Non-pigmented ciliary epithelial cell (primary cell): ENCODE data around the gene BRINP3.

Experiments
- DNase-seq: peaks from one replicate; pipeline ENCODE4 v3.0.0-alpha.2; 2010; ENCODE audit warnings: low read depth

Gene BRINP3

DNA sequence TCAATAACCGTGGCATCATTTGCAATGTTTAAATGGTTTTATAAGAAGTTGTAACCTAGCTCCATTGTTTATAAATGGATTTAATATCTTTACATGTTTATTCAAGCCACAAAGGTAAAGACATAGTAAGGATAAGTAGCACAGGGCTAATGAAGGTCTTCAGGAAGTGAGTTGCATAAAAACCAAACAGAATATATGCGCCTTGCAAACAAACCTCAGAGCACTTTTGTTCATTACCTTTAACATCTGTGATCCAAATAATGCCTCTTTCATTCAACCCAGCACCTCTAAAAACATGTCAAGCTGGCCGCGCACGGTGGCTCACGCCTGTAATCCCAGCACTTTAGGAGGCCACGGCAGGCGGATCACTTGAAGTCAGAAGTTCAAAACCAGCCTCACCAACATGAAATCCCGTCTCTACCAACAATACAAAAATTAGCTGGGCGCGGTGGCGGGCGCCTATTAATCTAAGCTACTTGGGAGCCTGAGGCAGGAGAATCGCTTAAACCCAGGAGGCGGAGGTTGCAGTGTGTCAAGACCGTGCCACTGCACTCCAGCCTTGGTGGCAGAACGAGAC is 25.3 kb downstream of the BRINP3 start:
- DNase-seq = no peak

DNA sequence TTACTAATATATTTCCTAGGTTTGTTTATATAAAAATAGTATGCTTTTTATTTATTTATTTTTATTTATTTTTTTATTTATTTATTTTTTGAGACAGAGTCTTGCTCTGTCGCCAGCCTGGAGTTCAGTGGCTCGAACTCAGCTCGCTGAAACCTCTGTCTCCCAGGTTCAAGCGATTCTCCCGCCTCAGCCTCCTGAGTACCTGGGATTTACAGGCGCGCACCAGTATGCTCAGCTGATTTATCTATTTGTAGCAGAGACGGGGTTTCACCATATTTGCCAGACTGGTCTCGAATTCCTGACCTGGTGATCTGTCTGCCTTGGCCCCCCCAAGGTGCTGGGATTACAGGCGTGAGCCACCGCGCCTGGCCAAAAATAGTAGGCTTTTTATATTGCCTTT is 33.2 kb downstream of the BRINP3 start:
- DNase-seq = no peak

DNA sequence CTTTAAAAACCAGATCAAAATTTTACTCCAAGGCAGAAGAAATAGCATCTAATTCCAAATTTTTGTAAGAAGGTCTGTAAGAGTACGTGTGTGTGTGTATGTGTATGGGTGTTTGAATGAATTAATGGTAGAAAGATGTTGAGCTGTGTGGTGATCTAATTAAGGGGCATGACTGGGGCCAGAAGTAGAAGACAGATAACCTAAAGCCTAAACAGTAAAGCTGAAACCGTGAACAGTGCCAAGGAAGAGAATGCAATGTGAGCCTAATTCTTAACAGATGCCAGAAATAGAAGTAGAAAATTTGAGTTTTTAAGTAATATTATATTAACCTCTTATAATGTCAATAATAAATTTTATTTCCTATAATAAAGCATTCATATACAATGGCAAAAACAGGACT is 38.2 kb downstream of the BRINP3 start:
- DNase-seq = no peak

DNA sequence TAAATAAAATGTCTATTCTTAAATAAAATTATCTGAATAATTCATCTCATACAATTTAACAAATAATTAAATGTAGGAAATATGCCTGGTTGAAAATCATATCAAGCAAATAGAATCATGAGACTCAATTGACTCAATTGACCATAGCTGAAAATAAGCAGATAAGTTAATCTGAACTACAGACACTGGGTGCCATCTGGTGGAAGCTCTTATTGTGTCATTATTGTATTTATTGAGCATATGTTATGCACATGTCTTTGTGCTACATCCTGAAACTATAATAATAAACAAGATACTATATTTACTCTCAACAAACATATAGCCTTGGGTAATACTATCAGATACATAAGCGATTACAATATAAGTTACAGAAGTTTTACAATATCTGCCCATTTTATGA is 41.0 kb downstream of the BRINP3 start:
- DNase-seq = no peak

DNA sequence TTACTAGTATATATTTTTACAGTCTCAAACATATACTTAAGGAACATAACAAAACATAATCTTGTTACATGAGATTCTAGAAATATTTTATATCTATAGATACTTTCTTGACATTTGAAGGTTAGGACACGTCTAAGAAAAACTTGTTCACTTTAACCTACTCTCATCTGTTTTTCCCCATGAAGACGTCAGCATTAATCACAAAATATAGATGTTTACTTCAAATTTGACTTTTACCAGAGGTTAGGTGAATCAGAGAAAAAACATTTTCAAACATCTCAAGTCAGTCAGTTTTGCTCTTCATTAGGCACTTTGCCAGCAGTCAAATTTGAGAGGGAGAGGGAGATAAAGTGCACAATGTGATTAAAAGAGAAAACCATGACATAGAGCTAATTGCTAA is 47.7 kb downstream of the BRINP3 start:
- DNase-seq = no peak

DNA sequence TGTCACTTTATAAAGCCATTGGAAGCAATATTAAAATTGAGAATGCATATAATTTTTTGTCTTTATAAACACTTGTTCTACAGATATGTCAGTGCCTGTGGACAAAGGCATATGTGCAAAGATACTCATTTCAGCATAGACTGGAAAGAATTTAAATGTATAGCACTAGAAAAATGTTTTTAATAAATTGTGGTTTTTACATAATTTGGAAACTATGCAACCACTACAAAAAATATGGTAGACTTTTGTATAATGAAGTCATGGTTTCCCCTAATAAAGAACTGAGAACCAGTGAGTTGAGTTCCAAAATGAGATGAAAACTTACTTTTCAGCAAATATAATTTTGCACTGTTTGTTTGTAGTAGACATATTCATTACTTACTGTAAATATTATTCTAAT is 48.5 kb downstream of the BRINP3 start:
- DNase-seq = no peak

DNA sequence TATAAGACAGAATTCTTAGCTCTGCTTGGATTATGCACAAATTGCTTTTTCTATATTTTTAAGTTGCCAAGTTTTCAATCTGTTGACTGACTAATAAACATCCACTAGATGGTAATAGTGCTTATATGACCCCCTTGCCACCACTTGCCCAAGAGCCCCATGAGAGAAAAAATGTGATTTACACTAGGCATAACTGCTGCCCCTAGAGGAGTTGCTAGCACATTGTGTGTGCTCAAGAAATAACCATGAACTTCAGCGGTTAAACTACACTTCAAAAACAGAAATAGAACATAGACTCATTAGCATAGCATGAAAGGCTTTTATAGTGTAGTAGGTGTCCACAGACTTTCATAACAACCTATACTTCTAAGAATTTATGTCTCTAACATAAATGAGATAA is 61.4 kb downstream of the BRINP3 start:
- DNase-seq = no peak

DNA sequence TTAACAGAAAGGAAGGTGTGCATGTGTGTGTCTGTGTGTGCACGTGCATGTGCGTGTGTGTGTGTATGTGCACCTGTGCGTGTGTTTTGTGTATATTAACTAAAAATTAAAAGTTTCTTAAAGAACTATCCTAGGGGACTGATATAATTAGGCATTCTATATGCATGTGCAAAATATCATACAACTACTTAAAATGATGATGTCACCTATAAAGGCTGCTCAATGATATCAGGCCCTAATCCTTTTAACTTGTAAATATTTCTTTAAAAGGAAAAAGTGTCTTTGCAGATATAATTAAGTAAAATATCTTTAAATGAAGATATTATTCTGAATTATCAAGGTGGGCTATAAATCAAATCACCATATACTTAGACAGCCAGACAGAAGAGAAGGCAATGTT is 64.5 kb downstream of the BRINP3 start:
- DNase-seq = no peak

DNA sequence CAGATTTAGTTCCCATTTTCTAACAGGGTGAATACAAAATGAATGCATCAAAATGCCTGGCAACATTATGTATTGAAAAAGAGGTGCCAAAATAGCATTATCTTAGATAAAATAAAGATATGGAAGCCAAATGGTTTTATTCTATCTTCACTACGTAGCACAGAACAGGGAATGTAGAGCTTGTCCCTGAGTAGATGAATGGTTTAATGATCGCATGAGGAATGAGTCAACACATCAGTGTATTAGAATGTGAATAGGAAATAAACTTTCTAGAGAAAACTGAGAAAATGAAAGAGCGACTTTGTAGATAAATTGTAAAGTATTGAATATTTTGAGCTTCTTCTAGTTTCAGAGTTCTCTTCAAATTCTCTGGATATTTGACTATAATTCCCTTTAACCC is 74.3 kb downstream of the BRINP3 start:
- no peak for DNase-seq

DNA sequence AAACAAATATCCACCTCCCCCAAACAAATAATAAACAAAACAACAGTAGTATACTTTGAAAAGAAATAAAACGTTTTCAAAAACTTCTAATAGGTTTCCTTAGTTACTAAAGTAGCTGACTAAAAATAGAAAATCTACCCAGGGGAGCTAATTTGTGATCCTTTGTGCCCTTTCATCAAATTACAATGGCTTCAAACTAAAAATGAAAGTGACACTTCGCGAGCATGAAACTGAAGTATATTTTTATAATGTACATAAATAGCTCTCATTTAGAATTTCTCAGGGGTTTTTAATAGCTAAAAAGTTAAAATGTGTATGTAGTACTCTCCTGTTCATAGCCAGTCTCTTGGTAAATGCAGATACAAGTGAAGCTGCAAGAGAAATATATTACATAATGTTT is 78.4 kb downstream of the BRINP3 start:
- DNase-seq = no peak

DNA sequence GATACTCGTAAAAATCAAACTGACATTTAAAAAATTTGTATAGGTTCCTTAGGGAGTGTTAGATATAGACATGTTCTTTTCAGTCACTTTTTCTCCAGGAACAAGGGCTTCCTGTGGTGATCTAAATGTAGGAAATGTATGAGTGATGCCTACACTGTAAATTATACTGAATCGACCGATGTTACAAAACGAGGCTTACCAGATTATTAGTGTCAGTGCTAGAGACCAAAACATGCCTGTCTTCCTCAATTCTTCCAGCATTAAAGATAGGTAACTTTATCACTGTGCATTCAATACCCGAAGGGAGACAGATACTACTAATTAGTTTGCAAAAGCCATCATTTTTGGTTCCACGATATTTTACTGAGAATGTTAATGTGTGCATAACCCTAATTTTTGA is 86.1 kb downstream of the BRINP3 start:
- DNase-seq = no peak

DNA sequence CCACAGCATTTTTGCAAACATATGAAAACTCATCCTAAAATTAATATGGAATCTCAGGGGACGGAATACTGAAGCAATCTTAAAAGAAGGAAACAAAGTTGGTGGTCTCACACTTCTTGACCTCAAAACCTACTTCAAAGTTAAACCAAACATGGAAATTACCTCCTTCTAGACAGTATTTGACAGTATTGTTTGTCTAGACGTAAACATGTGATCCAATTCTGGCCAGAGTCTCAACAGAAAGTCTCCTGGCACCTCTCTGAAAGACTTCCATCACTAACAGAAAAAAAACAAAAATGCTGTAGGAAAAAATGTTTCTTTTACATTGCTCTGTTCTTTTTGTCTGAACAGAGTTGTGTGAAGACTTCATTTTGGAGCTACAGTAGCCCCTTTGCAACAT is 99.7 kb downstream of the BRINP3 start:
- DNase-seq = no peak

DNA sequence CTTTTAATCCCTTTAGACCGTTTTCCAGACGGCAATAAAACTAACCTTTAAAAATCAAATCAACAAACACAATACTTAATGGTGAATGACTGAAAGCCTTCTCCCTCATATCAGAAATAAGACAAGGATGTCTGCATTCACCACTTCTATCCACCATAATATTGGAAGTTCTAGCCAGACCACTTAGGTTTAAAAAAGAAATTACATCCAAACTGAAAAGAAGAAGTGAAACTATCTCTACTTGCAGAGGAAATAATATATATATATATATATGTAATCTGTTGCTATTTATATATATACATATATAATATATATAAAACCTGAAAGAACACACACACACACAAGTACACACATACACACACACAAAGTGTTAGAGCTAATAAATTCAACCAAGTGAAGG is 100.4 kb downstream of the BRINP3 start:
- DNase-seq = no peak

DNA sequence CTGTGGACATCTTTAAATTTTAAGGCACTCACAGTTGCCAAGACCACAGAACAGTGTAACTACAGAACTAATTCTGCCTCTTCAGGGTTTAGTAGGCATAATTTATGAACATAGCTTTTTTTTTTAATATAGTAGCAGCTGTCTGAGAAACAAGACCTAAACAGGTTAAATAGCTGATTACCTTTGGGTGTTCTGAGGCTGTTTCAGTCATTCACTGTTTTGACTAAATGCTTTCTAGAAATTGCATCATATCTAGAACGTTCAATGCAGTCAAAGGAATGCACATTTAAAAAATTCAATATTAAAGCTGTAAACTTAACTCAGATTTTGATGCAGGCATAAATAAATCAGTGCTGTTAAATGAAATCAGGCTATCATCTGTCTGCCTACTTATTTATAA is 101.6 kb downstream of the BRINP3 start:
- no peak for DNase-seq

DNA sequence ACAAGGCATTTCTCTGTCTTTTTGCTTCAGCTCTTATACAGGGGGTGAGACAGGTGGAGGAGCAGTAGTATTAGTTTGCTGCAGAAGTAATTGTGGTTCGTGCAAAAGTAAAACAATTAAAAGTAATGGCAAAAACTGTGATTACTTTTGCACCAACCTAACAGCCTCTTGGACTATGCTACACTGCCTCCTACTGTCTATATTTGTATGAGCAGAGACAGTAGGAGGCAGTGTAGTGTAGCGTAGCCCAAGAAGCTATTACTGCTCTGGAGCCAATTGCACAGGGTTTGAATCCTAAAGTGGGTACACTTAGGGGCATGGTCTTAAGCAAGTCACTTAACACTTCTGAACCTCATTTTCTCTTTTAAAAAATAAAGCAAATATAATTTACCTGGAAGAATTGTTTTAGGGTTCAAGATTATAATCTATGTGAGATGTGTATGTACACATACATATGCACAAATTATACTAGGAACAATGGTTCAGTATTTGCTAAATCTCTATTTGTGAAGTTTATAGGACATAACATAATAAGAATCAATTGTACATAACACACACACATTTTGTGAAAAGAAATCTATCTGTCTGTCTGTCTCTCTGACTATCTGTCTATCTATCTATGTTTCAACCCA is 103.8 kb downstream of the BRINP3 start:
- no peak for DNase-seq

DNA sequence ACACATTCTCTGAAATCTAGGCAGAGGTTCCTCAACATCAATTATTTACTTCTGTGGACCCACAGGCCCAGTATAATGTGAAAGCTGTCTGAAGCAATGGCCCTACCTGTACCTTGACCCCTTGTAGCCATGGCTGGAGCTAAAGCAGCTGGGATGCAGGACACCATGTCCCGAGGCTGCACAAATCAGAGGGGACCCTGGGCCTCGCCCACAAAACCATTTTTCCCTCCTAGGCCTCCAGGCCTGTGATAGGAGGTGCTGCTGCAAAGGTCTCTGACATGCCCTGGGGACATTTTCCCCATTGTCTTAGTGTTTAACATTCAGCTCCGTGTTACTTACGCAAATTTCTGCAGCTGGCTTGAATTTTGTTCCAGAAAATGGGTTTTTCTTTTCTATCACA is 110.5 kb downstream of the BRINP3 start:
- no peak for DNase-seq

DNA sequence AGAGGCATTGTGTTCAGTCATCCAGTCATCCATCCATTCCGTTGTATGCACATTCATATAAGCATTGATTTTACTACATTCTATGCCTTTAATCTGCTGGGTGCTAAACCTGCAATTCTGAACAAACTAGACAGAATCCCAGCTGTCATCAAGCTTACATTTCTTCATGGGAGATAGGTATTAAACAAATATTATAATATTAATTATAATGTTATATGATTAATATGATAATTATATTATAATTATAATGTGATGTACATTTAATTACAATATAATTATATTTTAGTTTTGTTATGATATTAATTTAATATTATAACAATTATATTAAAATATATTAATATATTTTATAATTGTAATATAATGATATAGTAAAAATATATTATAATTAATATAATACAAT is 112.4 kb downstream of the BRINP3 start:
- DNase-seq = no peak

DNA sequence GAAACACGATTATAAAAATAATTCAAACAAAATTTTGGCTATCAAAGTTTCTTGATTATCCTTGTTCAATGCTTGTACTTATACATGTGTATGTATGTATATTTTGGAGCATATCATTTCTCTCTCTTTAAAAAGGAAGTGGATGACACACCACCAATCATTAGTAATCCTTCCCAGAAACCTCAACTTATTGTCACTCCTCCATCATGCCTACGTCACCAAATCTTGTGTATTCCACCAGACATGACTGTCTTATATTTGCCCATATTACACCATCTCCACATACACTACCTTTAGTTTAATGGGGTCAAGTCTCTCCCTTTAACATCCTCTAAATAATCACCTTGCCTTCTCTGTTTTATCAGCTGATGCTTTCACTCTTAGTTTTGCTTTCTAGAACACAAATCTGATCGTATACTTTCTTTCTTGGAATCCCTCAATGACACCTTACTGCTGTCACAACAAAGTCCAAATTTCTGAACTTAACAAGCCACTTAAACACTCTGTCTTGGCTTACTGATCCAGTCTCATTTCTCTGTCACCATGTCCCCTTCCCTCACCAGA is 124.0 kb downstream of the BRINP3 start:
- no peak for DNase-seq

DNA sequence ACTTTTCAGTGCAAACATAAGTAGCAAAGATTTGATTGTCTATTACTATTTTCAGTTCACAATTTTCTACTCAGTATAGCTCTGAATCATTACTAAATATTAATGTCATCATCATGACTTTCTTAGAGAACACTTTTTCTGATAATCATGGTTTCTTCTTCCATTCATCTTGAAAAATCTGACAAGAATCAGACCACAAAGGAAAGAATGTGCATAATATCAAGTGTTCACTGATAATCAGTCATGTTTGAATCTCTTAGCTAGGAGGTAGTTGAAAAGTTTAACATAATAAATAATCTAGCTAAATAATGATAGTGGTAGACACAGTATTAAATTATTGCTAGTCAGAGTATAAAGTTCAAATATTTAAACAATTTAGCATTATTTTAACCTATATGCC is 133.2 kb downstream of the BRINP3 start:
- DNase-seq = no peak

DNA sequence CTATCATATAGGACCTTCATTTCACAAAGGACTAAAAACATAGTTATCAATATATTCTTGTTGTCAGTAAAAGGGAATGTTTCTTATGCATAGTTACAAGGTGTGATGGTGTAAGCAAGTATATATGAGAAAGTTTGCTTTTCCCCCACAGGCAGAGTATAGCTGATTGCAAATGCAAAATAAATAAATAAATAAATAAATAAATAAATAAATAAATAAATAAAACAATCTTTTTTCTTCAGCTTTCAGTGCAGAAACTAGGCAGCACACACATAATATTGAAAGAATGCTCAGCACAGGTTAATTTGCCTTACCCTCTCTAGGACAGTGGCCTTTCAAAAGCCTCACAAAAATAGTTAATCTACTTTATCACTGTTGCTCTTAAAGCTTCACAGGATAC is 138.8 kb downstream of the BRINP3 start:
- DNase-seq = no peak

DNA sequence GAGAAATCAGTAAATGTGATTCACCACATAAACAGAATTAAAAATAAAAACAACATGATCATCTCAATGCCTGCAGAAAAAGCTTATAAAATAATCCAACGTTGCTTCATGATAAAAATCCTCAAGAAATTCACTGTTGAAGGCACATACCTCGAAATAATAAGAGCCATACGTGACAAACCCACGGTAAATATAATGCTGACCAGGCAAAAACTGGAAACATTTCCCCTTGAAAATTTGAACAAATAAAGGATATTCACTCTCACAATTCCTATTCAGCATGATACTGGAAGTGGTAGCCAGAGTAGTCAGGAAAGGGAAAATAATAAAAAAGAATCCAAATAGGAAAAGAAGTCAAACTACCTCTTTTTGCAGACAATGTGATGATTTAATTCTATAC is 148.8 kb downstream of the BRINP3 start:
- DNase-seq = no peak

DNA sequence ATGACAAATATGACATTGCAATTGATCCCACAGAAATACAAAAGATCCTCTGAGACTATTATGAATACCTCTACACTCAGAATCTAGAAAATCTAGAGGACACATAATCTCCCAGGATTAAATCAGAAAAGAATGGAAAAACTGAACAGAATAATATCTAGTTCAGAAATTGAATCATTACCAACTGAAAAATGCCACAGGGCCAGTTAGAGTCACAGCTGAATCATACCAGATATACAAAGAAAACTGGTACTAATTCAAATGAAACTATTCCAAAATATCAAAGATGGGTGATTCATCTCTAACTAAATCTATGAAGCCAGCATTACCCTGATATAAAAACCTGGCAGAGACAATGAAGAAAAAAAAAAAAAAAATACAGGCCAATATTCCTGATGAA is 149.3 kb downstream of the BRINP3 start:
- DNase-seq = no peak

DNA sequence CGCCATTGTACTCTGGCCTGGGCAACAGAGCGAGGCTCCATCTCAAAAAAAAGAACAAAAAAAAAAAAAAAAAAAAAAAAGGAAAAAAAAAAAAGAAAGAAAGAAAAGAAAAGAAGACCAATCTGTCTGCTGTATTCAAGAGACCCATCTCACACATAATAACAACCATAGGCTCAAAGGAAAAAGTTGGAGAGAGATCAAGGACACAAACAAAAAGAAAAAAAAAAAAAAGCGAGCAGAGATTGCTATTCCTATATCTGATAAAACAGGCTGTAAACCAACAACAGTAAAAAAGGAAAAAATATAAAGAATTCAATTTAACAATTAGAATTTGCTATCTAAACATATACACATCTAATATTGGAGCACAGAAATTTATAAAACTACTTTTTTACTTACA is 150.4 kb downstream of the BRINP3 start:
- DNase-seq = no peak

DNA sequence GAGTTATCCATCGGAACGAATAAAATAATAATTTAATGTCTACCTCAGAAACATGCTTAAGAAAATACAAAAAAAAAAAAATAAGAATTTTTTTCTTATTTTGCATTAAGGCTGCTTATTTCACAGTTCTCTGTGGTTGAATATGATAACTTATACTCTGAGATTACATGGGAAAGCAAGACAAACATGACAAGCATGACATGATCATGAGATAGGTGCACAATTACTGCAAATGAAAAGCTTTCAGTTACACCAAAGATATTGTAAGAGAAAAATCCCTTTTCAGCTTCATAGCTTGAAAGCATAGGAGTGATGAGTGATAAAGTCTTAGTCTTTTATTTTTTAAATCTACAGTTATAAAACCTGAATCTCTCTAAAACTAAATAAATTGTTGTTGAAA is 154.1 kb downstream of the BRINP3 start:
- no peak for DNase-seq
